ENCODE results near the gene S100A7.

- no peak for TF ChIP-seq EZH2phosphoT487 (IDR thresholded peaks at IDR 0.05; ENCODE audit: insufficient read depth, low read depth)
- TF ChIP-seq EZH2 (IDR thresholded peaks at IDR 0.05; ENCODE audit: insufficient read depth, poor library complexity, severe bottlenecking): no peak
Measured at GRCh38 chr1:153507926-153508583, 47.6 kb upstream of the S100A7 start.
